Measurements from ENCODE around the gene IGIP. TPM values are rescaled to one million over a fixed set of nuclear protein-coding genes. Genes with fewer than 3 reads are reported as not detected.
"Not testable (repeated sequence)": the region's sequence is repeated elsewhere in the genome, so short reads cannot be mapped to it uniquely, and the experiment has no call there.

Gene IGIP
- total RNA-seq, 1 donor from 2014 or later = 10.4 TPM

- intact Hi-C loops (cut with DNase I) = no loop called here
- DNase-seq (no peak), ATAC-seq (ENCODE audit: poor library complexity) (no peak)
These were observed 27.5 kb downstream of the IGIP start for GRCh38 chr5:140153255-140153654.

- DNase-seq (no peak), ATAC-seq (ENCODE audit: poor library complexity) (no peak)
- intact Hi-C loops (cut with DNase I) = no loop called here
These were observed 28.2 kb downstream of the IGIP start for GRCh38 chr5:140153905-140154304.

GRCh38 chr5:140154710-140155381, 29.1 kb downstream of the IGIP start:
- DNase-seq; ATAC-seq (ENCODE audit: poor library complexity); intact Hi-C loops (cut with DNase I): not testable (repeated sequence)

GRCh38 chr5:140157032-140157781, 31.5 kb downstream of the IGIP start:
- ATAC-seq (ENCODE audit: poor library complexity) = peak; percentile 98
- intact Hi-C loops (cut with DNase I) = loop anchor here (2.0 kb wide), 1 partner anchor 84 kb away; no protein-coding TSS in a partner anchor

GRCh38 chr5:140159014-140159927, 33.5 kb downstream of the IGIP start:
- intact Hi-C loops (cut with DNase I) = no loop called here
- no peak for ATAC-seq (ENCODE audit: poor library complexity)
- no peak for DNase-seq

More at GRCh38 chr5:140157032-140157781, 31.5 kb downstream of the IGIP start:
- peak; percentile 93 for DNase-seq

- DNase-seq = no peak
- ATAC-seq (ENCODE audit: poor library complexity) = no peak
- intact Hi-C loops (cut with DNase I) = no loop called here
These were observed 36.5 kb downstream of the IGIP start for GRCh38 chr5:140162275-140162674.

GRCh38 chr5:140162781-140163180, 37.0 kb downstream of the IGIP start:
- ATAC-seq (ENCODE audit: poor library complexity) (no peak), DNase-seq (no peak)
- intact Hi-C loops (cut with DNase I) = no loop called here

- intact Hi-C loops (cut with DNase I) = no loop called here
- DNase-seq (no peak), ATAC-seq (ENCODE audit: poor library complexity) (peak; percentile 8)
These were observed 39.6 kb downstream of the IGIP start for GRCh38 chr5:140165101-140165922.

GRCh38 chr5:140165923-140166270, 40.2 kb downstream of the IGIP start:
- ATAC-seq (ENCODE audit: poor library complexity) (no peak), DNase-seq (no peak)
- intact Hi-C loops (cut with DNase I) = no loop called here

- intact Hi-C loops (cut with DNase I) = no loop called here
- no peak for ATAC-seq (ENCODE audit: poor library complexity)
These were observed 41.2 kb downstream of the IGIP start for GRCh38 chr5:140166911-140167310.

GRCh38 chr5:140168371-140168770, 42.6 kb downstream of the IGIP start:
- ATAC-seq (ENCODE audit: poor library complexity) = no peak
- intact Hi-C loops (cut with DNase I) = no loop called here
- no peak for DNase-seq

More at GRCh38 chr5:140166911-140167310, 41.2 kb downstream of the IGIP start:
- no peak for DNase-seq

- intact Hi-C loops (cut with DNase I) = no loop called here
- DNase-seq (no peak), ATAC-seq (ENCODE audit: poor library complexity) (no peak)
These were observed 43.7 kb downstream of the IGIP start for GRCh38 chr5:140169410-140169809.

GRCh38 chr5:140172483-140172882, 46.7 kb downstream of the IGIP start:
- intact Hi-C loops (cut with DNase I) = no loop called here
- ATAC-seq (ENCODE audit: poor library complexity) (no peak), DNase-seq (no peak)

- ATAC-seq (ENCODE audit: poor library complexity) = no peak
- intact Hi-C loops (cut with DNase I) = no loop called here
- DNase-seq = no peak
These were observed 48.3 kb downstream of the IGIP start for GRCh38 chr5:140174014-140174413.

GRCh38 chr5:140174465-140175366, 49.0 kb downstream of the IGIP start, which contains the start of gene CYSTM1:
Gene CYSTM1 (plus strand): TSS chr5:140175188. CDS start chr5:140194466, 19,278 bp downstream.
- DNase-seq = peak; percentile 98
- intact Hi-C loops (cut with DNase I) = loop anchor here (5.0 kb wide), 2 partner anchors 68 to 173 kb away; partner anchors contain the start of gene HBEGF
- ATAC-seq (ENCODE audit: poor library complexity) = peak; percentile 96

- intact Hi-C loops (cut with DNase I) = loop anchor here (5.0 kb wide), 2 partner anchors 67 to 172 kb away; partner anchors contain the start of gene HBEGF
- DNase-seq (peak; percentile 88), ATAC-seq (ENCODE audit: poor library complexity) (peak; percentile 75)
These were observed 49.8 kb downstream of the IGIP start for GRCh38 chr5:140175367-140176030.

- no peak for DNase-seq
- intact Hi-C loops (cut with DNase I) = loop anchor here (5.0 kb wide), 2 partner anchors 66 to 171 kb away; partner anchors contain the start of gene HBEGF
- ATAC-seq (ENCODE audit: poor library complexity) = no peak
These were observed 50.3 kb downstream of the IGIP start for GRCh38 chr5:140176031-140176387.
